GM21447 (cell line): ENCODE measurements around the gene TNIP2.

Experiments used
- ATAC-seq: cut with Tn5 transposase; IDR thresholded peaks from one replicate; pipeline ENCODE4 v1.9.1; 2021; ENCODE audit not compliant: unreplicated experiment

TNIP2 gene

GRCh38 chr4:2721586-2721985 is 34.5 kb downstream of the TNIP2 start:
- no peak for ATAC-seq

GRCh38 chr4:2716236-2716635 is 39.9 kb downstream of the TNIP2 start:
- ATAC-seq, result no peak

DNA sequence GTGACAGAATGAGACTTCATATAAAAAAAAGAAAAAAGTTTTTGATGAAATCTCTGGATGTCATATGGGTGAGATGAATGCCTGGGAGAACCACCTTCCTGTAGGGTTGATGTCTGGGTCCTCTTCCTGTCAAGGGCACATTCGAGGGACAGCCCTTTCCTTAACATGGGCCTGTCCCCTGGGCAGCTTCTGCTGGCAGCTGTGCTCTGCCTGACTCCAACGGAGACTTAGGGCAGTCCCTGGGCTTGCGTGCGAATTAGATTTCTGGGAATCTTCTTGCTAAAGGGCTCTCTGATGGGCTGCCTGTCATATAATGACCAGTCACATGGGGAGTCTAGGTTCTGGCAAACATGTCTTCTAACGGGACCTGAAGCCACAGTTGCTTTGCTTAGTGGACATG is 40.7 kb downstream of the TNIP2 start:
- ATAC-seq, result no peak

DNA sequence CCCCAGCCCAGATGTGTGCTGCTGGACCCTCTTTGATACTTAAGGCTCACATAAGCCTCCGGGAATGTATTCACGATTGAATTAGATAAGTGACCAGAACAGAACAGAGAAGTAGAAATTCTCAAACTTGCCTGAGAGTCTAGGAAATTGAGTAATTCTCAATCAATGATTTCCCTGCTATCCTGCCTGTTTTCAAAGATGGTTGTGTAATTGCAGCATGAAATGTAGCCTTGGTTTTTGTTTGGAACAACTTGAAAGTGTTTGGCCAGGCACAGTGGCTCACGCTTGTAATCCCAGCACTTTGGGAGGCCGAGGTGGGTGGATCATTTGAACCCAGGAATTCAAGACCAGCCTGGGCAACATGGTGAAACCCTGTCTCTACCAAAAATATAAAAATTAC is 41.2 kb downstream of the TNIP2 start:
- no peak for ATAC-seq

- ATAC-seq, result no peak
These were observed 41.9 kb downstream of the TNIP2 start for GRCh38 chr4:2714061-2714770.

DNA sequence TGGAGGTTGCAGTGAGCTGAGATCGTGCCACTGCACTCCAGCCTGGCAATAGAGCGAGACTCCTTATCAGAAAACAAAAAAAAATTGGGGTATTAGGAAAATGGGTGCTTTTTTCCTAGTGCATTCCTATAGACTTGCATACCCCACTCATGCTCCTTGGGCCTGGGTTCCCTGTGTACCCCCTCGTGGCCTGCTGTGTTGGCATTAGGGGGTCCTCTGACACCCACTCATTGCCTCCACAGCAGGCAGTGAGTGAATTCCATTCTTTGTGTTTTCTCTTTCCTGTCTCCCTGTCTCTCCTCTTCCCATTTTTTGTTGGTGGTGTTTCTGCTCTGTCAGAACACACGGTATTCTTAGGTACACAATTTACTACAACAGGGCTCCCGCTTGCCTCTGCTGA is 42.8 kb downstream of the TNIP2 start:
- no peak for ATAC-seq

DNA sequence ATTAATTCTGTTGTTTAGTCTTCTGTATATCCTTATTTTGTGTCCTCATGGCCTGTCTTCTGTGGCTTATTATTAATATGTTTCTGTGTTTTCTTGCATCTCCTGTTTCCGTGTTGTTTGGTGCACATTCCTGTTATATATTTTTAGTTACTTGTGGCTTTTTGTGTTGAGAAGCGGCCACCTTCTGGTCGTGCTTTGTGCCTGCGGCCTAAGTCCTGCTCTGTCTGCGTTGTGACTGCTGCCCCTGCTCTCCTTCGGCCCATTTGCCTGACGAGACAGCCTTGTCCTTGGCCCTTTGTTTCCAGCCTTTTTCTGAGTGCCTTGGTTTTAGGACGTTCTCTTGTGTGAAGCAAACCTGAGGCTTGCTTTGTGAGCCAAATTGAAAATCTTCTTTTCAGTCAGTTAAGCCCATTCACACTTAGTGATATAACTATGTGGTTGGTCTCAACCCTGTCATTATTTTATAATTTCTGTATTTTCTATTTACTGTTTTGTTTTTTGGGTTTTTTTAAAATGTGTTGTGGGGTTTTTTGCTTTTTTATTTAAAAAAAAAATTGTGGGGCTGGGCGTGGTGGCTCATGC is 43.8 kb downstream of the TNIP2 start:
- ATAC-seq, result no peak

DNA sequence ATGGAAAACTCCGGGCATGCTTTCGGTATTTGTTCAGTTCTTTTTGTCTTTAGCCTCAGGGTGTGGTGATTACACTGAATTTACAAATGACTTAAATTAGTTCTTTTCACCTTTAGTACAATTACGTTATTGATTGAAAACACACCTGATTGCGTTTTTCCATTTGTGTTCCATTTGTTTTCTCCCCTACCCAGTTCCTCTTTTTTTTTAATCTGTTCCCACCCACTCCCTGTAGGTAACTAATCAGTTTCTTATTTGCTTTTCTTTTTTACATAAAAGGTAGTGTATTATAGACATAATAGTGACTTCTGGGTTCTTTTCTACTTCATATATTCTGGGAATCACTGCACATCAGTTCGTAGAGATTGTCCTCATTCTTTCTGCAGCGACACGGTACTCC is 53.4 kb downstream of the TNIP2 start:
- ATAC-seq, result no peak

DNA sequence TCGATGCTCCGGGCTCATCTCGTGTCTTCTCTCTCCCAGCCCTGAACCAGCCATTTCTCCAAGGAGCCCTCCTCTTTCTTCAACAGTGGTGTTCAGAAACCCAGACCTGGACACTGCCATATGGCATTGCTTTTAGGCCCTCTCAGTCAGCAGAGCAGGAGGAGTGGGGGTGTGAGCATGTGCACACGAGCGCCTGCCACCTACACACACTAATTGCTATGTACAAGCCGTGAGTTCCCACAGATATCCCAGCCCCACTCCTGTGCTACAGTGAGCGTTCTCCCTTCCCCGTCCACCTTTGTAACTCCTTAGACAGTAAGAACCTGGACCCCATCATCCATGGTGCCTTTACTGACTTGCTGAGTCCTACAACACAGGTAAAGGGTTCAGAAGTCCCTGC is 53.8 kb downstream of the TNIP2 start:
- no peak for ATAC-seq

DNA sequence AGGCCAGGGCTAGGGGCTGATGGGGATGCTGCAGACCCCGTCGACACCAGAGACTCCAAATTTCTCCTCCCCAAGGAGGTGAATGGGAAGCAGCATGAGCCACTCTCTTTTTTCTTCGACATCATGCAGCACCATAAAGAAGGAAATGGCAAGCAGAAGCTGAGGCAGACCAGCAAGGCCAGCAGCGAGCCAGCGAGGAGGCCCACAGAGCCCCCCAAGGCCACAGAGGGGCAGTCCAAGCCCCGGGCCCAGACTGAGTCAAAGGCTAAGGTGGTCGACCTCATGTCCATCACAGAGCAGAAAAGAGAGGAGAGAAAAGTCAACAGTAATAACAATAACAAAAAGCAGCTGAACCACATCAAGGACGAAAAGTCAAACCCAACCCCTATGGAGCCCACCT is 56.1 kb downstream of the TNIP2 start:
- no peak for ATAC-seq

DNA sequence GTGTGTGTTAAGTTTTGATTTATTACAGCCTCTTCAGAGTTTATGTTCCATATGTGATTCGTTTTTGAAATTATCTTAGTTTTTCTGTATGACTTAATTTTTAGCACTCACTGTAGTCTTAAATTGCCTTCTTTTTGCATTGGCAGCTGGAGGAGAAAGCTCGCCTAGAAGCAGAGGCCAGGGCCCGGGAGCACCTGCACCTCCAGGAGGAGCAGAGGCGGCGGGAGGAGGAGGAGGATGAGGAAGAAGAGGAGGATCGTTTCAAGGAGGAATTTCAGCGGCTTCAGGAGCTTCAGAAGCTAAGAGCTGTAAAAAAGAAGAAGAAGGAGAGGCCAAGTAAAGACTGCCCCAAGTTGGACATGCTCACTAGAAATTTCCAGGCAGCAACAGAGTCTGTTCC is 56.6 kb downstream of the TNIP2 start:
- ATAC-seq, result no peak

DNA sequence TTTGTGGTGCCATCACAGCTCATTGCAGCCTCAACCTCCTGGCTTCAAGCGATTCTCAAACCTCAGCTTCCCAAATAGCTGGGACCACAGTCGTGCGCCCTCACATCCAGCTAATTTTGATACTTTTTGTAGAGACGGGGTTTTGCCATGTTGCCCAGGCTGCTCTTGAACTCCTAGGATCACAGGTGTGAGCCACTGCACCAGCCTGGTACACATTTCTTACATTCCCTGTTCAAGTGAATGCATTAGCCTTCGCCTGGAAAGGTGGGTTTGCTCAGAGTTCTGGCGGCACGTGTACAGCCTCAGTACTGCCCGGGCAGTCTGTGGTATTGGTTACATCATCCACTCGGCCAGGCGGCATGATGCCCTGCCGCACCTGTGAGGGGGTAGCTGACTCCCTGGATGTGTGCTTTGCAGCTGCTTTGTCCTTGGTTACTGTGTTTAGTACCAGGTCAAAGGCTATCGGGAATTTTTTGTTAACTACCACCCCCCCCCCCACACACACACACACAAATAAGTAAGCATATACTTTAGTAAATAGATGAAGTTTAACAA is 57.1 kb downstream of the TNIP2 start:
- no peak for ATAC-seq

DNA sequence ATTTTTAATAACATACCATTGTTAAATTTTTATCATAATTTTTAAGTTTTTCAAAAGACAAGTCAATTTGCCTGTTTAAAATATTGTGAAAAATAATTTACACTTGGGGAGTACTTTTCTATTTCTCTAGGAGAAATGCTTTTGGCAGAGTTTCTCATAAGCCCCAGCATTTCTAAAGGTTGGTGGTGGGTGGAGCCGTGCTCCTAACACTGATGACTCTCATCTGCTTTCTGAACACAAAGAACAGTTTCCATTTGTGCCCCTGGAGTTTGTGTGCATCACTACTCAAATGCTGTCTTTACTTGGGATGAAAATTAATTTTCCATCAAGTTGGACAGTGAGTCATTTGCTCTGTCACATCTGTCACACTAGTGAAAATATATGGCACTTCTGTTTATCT is 57.6 kb downstream of the TNIP2 start:
- no peak for ATAC-seq

- no peak for ATAC-seq
These were observed 58.1 kb downstream of the TNIP2 start for GRCh38 chr4:2697995-2698414.

- ATAC-seq, result peak; percentile 94
These were observed 59.7 kb downstream of the TNIP2 start for GRCh38 chr4:2696423-2696822.

GRCh38 chr4:2695346-2696060 is 60.6 kb downstream of the TNIP2 start:
- ATAC-seq, result no peak

DNA sequence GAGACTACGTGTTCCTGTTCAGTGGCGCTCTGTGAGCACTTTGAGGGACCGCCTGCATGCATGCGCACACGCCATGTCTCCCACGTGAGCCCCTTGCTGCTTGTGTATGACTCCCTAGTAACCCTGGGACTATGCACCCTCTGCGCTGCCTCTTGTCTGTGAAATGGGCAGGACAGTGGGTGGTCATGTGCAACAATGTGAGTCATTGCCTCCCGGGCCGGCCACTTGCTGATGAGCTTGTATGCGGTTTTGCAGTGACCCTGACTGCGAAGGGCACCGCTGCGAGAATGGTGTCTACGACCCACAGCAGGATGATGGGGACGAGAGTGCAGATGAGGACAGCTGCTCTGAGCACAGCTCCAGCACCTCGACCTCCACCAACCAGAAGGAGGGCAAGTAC is 61.4 kb downstream of the TNIP2 start:
- no peak for ATAC-seq

DNA sequence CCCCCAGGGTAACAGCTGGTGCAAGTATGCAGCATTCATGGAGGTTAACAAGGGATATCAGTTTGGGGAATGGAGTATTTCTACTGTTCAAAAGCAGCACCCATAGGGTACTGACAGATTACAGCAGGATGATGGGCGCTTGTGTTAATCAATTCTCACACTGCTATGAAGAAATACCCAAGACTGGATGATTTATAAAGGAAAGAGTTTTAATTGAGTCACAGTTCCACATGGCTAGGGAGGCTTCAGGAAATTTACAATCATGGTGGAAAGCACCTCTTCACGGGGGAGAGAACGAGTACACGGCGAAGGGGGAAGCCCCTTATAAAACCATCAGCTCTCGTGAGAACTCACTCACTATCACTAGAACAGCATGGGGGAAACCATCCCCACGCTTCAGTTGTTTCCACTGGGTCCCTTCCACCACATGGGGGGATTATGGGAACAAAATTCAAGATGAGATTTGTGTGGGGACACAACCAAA is 64.1 kb downstream of the TNIP2 start:
- no peak for ATAC-seq
